Activated CD8-positive, alpha-beta memory T cell treated with anti-CD3 and anti-CD28 coated beads, Interleukin-2, amount 50 U/mL, for 24 hours (primary cell): ENCODE results near the gene CCDC188.

Source experiments
- DNase-seq: peaks from one replicate; pipeline ENCODE4 v3.0.0-alpha.2; 2020; ENCODE audit errors: extremely low read depth

CCDC188 gene

DNA sequence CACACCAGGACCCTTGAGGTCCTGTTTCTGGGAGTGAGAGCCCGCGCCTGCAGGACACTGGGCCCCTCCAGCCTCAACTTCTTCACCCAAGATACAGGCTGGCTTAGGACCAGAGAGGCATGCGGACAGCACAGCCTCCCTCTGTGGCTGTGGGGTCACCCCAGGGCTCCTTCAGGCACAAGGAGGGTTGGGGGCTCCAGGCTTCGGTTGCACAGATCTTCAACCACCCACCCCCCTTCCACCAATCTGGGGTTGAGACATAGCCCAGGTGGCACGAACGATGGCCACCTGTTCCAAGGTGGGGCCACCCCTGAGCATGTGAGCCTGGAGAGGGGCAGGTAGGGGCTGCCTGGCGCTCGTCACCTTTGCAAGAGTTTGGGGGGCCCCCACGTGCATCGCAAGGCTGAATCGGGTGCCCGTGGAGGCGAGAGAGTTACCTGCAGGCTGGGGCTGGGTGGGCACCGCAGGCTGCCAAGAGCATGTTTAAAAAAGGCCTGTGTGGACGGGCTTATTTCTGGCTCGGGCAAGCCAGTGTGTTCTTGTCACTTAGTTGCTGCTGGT is 18.1 kb downstream of the CCDC188 start:
- no peak for DNase-seq

DNA sequence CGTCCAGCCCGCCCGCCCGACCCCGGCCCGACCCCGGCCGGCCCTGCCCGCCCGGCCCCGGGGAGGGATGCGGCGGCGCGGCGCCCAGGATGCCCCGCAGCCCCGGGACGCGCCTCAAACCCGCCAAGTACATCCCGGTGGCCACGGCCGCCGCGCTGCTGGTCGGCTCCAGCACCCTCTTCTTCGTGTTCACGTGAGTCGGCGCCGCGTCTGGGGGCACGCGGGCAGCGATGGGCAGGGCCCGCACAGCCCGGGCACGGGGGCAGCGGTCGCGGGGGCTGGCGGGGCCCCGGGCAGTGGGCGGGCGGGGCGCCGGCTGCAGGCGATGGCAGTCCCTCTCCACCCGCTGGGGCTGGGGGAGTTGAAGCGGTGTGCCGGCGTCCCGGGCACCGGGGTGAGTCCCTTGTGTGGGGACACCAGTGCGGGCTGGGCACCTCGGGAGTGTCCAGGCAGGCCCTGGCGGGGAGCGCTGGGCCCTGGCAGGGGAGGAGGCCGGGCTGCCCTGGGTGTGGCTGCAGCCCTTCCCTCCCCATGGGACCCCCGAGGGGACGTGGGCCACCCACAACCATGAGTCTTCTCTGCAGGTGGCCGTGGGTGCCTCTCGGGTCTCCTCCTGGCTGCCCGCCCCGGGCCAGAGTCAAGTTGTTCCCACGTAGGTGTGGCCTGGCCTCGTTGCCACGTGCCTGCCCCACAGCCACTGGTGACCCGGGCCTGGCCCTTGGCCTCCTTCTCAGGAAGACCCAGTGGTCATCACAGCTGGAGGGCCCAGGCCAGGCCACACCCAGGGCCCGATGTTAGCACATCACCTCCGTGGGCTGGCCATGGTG is 18.8 kb downstream of the CCDC188 start:
- no peak for DNase-seq

- DNase-seq, result no peak
Measured at GRCh38 chr22:20131597-20131858, 19.3 kb downstream of the CCDC188 start, which contains the start of gene ZDHHC8. ZDHHC8 (plus strand) TSS chr22:20131804; CDS start chr22:20131948, 144 bp downstream.

GRCh38 chr22:20130731-20131596 is 19.9 kb downstream of the CCDC188 start:
- DNase-seq, result peak; percentile 51

- no peak for DNase-seq
Measured at GRCh38 chr22:20130319-20130718, 20.5 kb downstream of the CCDC188 start.

DNA sequence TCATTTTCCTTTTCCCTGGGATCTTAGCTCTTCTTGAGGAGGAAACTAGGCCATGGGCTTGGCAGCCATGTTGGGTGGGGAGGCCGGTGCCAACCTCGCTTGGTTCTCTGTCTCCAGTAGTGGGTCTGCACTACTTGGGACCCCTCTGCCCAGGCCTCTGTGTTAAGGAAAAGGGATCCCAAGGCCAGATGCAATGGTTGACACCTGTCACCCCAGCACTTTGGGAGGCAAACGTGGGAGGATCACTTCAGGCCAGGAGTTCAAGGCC is 21.2 kb downstream of the CCDC188 start:
- no peak for DNase-seq

DNA sequence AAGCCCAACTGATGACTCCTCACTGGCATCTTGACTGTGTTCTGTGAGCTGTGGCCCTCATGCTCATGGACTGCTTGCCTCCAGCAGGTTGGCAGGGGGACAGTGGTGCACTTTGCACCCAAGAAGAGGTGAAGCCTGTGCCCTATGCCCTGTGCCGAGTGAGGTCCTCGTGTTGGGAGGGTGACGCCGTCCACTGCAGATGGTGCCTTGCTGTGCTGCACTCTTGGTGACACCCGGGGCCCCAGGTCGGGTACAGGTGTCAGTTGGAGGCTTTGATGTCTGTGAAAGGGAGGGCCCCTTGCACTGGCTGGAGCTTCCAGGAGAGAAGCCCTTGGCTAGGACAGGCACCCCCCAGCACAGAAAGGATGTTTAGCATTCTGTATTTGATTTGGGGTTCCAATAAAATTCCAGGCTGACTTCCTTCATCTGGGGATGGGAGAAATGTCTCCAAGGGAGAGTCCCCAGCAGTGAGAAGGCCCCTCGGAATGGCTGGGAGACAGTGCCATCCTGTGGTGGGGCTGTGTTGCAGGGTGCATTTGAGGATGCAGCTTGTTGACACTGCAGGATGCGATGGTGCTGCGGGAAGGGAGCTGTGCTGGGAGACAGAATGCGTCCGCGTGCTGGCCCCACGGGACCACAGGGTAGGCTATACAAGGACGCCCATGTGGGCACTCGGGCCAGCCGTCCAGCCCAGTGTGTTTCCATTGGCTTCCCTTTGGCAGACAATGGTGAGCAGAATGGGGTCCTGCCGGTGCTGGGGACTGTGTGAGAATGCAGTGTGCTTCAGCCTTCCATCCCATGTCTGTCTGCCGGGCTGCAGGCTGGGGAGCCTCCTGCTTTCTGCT is 21.7 kb downstream of the CCDC188 start:
- no peak for DNase-seq

DNA sequence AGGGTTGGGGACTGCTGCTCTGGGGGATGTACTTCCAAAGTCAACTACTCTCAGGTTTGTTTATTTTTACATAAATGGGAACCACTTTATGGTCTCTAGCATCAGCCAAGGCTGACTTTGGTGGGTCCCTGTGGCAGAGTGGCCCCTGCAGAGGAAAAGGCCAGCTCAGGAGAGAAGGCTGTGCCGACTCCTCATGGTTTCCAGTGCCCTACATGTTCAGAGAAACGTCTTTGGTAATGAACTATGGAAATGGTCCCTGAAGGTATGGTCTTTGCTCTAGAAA is 22.3 kb downstream of the CCDC188 start:
- DNase-seq, result no peak

- DNase-seq, result no peak
Measured at GRCh38 chr22:20127869-20128618, 22.8 kb downstream of the CCDC188 start.

DNA sequence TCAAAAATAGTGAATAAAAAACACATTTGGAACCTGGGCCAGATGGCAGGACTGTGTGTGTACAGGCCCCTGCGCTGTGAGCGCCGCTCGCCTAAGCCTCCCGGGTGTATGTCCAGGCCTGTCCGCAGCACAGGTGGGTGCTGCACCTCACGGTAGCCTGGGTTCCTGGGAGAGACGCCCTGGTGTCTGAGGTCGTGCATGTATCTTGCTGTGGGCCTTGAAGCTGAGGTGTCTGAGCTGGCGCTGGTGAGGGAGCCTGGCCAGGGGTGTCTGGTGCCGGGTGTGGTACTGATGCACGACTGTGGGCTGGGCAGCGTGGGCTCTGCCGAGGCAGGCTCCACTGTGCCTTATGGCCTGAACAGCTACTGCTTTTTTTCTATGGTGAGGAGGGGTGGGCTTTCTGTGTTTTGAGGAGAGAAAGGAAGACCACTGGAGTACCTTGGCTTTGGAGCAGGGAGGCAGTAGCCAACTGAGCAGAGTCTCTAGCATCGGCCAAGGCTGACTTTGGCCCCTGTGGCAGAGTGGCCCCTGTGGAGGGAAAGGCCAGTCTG is 23.5 kb downstream of the CCDC188 start:
- no peak for DNase-seq

GRCh38 chr22:20126284-20127029 is 24.4 kb downstream of the CCDC188 start:
- no peak for DNase-seq

DNA sequence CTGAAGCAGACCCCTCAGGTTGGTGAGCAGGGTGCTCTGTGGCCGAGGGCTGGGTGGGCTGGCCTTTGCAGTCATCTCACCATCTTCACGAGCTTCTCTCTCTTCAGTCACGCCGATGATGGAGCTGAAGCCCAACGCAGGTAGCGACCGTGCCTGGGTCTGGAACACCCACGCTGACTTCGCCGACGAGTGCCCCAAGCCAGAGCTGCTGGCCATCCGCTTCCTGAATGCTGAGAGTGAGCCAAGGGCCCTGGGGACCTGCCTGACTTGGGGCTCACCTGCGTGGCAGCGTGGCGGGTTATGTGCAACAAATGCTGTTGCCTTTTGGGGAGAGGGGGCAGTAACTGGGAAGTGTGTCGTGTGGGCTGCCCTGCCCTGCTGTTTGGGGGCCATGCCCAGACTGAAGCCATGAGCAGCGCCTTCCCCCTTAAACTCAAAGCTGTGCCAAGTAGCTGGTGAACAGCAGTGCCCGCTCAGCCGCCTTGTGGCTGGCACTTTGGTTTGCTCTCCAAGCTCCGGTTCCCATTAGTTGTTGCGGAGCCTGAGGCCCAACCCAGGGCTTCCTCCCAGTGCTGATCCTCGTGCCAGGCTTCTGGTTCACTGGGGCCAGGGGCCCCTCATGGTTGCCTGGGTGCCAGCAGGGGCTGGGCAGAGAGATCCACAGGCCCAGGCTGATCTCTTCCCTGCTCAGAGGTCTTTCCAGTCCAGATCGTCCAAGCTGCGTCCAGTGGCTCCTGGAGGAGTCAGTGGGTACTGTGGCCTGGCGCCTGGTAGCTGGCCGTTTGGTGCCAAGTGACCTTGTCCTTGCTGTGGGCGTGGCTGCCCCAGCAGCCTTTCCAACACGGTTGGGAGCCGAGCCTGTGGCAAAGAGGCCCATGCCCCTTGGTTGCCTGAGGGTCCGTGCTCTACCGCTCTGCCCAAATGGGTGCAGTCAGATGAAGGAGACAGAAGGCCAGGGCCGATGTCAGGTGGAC is 25.4 kb downstream of the CCDC188 start:
- DNase-seq, result no peak

GRCh38 chr22:20124083-20124787 is 26.6 kb downstream of the CCDC188 start:
- no peak for DNase-seq

DNA sequence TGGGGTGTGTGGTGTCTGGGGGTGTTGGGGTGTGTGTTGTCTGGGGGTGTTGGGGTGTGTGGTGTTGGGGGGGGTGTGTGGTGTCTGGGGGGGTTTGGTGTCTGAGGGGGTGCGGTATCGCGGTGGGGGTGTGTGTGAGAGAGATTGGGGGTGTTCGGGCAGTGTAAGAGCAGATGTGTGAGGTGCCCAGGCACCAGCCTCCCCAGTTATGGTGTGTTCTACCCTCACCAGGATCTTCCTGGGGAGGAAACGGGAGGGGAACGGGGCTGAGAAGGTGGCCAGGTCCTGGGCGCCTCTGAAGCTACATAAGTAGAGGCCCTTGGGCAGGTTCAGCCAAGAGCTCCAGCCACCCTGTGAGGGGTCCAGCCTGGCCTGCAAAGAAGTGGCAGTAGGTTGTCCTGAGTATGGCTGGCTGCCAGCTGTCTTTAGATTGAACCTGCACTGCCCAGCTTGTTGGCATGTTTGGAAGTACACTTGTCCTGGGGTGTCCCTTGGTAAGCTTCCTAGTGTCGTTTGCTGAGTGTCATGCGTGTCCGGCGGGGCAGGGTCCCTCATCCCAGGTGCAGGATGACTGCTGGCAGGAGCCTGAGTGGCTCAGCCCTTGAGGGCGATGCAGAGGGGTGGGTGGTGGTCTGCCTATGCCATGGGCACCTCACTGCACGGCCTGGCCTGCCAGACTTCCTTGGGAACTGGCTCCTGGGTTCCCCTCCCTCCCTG is 27.3 kb downstream of the CCDC188 start:
- no peak for DNase-seq

GRCh38 chr22:20121856-20122415 is 28.9 kb downstream of the CCDC188 start:
- no peak for DNase-seq

DNA sequence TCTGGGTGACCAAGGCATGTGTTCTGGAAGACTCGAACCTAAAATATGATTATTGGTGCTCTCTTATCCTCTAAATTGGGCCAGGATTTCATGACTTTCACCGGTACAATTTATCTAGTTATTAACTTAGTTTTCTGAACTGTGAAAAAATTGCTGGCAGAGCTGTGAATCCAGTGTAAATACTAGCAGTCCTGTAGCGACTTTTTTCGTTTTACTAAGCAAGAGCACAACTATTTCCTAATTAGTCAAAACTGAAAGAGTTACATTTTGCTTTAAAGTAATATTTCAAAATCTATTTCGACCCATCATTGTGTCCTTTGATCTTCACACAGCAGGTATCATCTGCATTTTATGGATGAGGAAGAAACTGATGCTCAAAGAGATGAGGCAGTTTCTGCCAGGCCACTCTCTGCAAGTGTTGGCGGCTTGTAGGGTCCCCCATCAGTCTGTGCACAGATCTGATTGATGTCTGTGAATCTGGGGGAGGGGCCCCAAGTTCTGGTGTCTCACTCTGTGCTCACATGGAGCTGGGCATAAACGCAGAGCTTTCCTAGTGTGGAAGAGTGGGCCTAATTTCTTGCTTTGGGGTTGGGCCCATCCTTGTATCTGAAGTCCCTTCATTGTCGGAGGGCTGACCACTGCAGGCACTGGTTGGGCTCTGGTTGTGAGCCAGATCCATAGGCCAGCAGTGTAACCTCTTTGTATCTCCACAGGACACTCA is 32.4 kb downstream of the CCDC188 start:
- no peak for DNase-seq
